Measurements from ENCODE around the gene HSPA12A.

HSPA12A gene

DNA sequence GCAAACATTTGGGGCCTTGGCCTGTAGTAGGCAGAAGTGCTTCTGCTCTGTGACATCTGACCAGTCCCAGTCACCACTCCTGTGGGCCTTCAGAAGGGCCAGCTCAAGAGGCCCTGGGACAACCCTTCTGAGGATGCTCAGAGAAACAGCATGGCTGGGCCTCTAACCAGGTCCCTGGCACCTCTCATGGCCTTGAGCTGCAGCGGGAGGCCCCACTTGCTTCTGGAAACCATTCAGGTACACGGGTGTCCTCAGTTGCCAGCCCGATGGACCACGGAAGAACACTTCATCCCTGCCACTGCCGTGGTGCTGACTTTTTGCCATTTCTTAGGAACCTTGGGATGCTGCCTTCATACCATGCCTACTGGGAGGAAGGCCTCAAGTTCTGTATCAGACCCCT, 57.6 kb downstream of the HSPA12A start:
- H3K27ac ChIP-seq (ENCODE audit: extremely low read depth, low read depth, low read length), result no peak overlapping the region
- peaks cover 0 to 13% of the 10 kb centered on the region in 2 experiments; a peak in 1 of 3 replicates for H3K36me3 ChIP-seq (ENCODE audit: control insufficient read depth in 2 of 2, insufficient read depth in 1 of 2, low read length in 2 of 2)
- H3K4me1 ChIP-seq (ENCODE audit: control insufficient read depth, insufficient read depth, low read length), result no peaks in the 10 kb centered on the region
- CTCF ChIA-PET, result interaction anchor here (0.6 to 6.1 kb wide), 5 partner anchors 10 to 163 kb away, joined by 3 to 109 read pairs (median 3); no protein-coding TSS in a partner anchor
- TF ChIP-seq RBAK (tag by site-specific recombination; IDR thresholded peaks at IDR 0.05) (no peak), ZNF561 (tag by site-specific recombination; IDR thresholded peaks at IDR 0.05; ENCODE audit: borderline replicate concordance) (no peak), ZSCAN16 (tag by site-specific recombination; IDR thresholded peaks at IDR 0.05) (no peak), HOXC10 (CRISPR knock-in tag; IDR thresholded peaks at IDR 0.05) (no peak), GLI4 (tag by site-specific recombination; IDR thresholded peaks at IDR 0.05) (no peak), ZNF223 (tag by site-specific recombination; IDR thresholded peaks at IDR 0.05) (no peak), ZNF266 (tag by site-specific recombination; IDR thresholded peaks at IDR 0.05; ENCODE audit: low read depth) (no peak), ZNF350 (tag by site-specific recombination; IDR thresholded peaks at IDR 0.05) (no peak), HOXA7 (CRISPR knock-in tag; IDR thresholded peaks at IDR 0.05; ENCODE audit: borderline replicate concordance) (no peak), ZNF549 (tag by site-specific recombination; IDR thresholded peaks at IDR 0.05) (no peak)
- TF ChIP-seq, protein P1, sequence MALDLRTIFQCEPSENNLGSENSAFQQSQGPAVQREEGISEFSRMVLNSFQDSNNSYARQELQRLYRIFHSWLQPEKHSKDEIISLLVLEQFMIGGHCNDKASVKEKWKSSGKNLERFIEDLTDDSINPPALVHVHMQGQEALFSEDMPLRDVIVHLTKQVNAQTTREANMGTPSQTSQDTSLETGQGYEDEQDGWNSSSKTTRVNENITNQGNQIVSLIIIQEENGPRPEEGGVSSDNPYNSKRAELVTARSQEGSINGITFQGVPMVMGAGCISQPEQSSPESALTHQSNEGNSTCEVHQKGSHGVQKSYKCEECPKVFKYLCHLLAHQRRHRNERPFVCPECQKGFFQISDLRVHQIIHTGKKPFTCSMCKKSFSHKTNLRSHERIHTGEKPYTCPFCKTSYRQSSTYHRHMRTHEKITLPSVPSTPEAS (tag by site-specific recombination; IDR thresholded peaks at IDR 0.05), result no peak
- TF ChIP-seq, protein P2, sequence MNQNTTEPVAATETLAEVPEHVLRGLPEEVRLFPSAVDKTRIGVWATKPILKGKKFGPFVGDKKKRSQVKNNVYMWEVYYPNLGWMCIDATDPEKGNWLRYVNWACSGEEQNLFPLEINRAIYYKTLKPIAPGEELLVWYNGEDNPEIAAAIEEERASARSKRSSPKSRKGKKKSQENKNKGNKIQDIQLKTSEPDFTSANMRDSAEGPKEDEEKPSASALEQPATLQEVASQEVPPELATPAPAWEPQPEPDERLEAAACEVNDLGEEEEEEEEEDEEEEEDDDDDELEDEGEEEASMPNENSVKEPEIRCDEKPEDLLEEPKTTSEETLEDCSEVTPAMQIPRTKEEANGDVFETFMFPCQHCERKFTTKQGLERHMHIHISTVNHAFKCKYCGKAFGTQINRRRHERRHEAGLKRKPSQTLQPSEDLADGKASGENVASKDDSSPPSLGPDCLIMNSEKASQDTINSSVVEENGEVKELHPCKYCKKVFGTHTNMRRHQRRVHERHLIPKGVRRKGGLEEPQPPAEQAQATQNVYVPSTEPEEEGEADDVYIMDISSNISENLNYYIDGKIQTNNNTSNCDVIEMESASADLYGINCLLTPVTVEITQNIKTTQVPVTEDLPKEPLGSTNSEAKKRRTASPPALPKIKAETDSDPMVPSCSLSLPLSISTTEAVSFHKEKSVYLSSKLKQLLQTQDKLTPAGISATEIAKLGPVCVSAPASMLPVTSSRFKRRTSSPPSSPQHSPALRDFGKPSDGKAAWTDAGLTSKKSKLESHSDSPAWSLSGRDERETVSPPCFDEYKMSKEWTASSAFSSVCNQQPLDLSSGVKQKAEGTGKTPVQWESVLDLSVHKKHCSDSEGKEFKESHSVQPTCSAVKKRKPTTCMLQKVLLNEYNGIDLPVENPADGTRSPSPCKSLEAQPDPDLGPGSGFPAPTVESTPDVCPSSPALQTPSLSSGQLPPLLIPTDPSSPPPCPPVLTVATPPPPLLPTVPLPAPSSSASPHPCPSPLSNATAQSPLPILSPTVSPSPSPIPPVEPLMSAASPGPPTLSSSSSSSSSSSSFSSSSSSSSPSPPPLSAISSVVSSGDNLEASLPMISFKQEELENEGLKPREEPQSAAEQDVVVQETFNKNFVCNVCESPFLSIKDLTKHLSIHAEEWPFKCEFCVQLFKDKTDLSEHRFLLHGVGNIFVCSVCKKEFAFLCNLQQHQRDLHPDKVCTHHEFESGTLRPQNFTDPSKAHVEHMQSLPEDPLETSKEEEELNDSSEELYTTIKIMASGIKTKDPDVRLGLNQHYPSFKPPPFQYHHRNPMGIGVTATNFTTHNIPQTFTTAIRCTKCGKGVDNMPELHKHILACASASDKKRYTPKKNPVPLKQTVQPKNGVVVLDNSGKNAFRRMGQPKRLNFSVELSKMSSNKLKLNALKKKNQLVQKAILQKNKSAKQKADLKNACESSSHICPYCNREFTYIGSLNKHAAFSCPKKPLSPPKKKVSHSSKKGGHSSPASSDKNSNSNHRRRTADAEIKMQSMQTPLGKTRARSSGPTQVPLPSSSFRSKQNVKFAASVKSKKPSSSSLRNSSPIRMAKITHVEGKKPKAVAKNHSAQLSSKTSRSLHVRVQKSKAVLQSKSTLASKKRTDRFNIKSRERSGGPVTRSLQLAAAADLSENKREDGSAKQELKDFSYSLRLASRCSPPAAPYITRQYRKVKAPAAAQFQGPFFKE (tag by site-specific recombination; IDR thresholded peaks at IDR 0.05; ENCODE audit: borderline replicate concordance), result no peak
- TF ChIP-seq, protein P3, sequence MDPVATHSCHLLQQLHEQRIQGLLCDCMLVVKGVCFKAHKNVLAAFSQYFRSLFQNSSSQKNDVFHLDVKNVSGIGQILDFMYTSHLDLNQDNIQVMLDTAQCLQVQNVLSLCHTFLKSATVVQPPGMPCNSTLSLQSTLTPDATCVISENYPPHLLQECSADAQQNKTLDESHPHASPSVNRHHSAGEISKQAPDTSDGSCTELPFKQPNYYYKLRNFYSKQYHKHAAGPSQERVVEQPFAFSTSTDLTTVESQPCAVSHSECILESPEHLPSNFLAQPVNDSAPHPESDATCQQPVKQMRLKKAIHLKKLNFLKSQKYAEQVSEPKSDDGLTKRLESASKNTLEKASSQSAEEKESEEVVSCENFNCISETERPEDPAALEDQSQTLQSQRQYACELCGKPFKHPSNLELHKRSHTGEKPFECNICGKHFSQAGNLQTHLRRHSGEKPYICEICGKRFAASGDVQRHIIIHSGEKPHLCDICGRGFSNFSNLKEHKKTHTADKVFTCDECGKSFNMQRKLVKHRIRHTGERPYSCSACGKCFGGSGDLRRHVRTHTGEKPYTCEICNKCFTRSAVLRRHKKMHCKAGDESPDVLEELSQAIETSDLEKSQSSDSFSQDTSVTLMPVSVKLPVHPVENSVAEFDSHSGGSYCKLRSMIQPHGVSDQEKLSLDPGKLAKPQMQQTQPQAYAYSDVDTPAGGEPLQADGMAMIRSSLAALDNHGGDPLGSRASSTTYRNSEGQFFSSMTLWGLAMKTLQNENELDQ (tag by site-specific recombination; IDR thresholded peaks at IDR 0.05; ENCODE audit: low read depth), result no peak
- H3K4me3 ChIP-seq (ENCODE audit: low read depth, low read length), result no peak overlapping the region
- POLR2A ChIA-PET, result no interaction called here
- H3K9me3 ChIP-seq (ENCODE audit: control insufficient read depth, insufficient read depth, low read depth, low read length), result no peaks in the 10 kb centered on the region

DNA sequence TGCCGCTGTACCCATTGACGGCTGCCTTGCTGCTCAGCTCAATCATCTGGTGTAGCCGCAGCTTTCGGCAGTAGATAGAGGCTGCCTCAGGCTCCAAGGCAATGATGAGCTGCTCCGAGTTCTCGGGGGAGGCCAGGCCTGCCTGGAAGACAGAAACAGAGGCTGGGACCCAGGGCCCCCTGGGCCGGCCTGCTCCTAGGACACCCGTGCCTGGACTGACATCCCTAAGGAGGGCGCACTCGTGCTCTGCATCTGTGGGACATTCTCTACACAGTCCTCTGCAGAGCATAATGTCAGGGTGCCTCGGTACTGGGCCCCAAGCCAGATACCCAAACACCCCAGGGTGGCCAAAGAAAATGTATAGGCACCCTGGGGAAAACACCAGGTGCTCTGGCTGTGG, 58.5 kb downstream of the HSPA12A start:
- Histone ChIP-seq H3K9me3 (ENCODE audit: control insufficient read depth, insufficient read depth, low read depth, low read length) (no peaks in the 10 kb centered on the region), H3K4me3 (ENCODE audit: low read depth, low read length) (no peak overlapping the region), H3K36me3 (ENCODE audit: control insufficient read depth in 2 of 2, insufficient read depth in 1 of 2, low read length in 2 of 2) (peaks cover 0 to 17% of the 10 kb centered on the region in 2 experiments; a peak in 1 of 3 replicates), H3K27ac (ENCODE audit: extremely low read depth, low read depth, low read length) (no peak overlapping the region), H3K4me1 (ENCODE audit: control insufficient read depth, insufficient read depth, low read length) (no peaks in the 10 kb centered on the region)
- ChIA-PET CTCF (interaction anchor here (1.2 to 6.1 kb wide), 4 partner anchors 104 to 492 kb away, joined by 3 to 109 read pairs (median 16); no protein-coding TSS in a partner anchor), POLR2A (no interaction called here)
- TF ChIP-seq ZFP41 (tag by site-specific recombination; IDR thresholded peaks at IDR 0.05; ENCODE audit: borderline replicate concordance) (no peak), ZNF416 (tag by site-specific recombination; IDR thresholded peaks at IDR 0.05) (no peak), ZBTB21 (tag by site-specific recombination; IDR thresholded peaks at IDR 0.05) (no peak), ZNF544 (tag by site-specific recombination; IDR thresholded peaks at IDR 0.05) (no peak), WT1 (tag by site-specific recombination; IDR thresholded peaks at IDR 0.05) (no peak), ZNF239 (tag by site-specific recombination; IDR thresholded peaks at IDR 0.05) (no peak), ZNF138 (tag by site-specific recombination; IDR thresholded peaks at IDR 0.05; ENCODE audit: borderline replicate concordance) (no peak), ZSCAN30 (tag by site-specific recombination; IDR thresholded peaks at IDR 0.05) (no peak), ZNF777 (tag by site-specific recombination; IDR thresholded peaks at IDR 0.05; ENCODE audit: borderline replicate concordance) (no peak)

Measured in HEK293 (cell line).